GM23248 (cell line): ENCODE results near the gene GALNT2. TPM values are rescaled to one million over a fixed set of nuclear protein-coding genes. Genes with fewer than 3 reads are reported as not detected.

ENCODE experiments used
- DNase-seq: peaks from one replicate; pipeline ENCODE4 v3.0.0-alpha.2; 2015
- H2AFZ ChIP-seq: fragments of 200-600 bp; sonication (generic); 2 replicates; pipeline ENCODE4 v1.6.1; 2016; ENCODE audit warnings: antibody characterized with exemption
- H3F3A ChIP-seq: fragments of 200-600 bp; sonication (generic); 2 replicates; pipeline ENCODE4 v1.6.1; 2016; ENCODE audit warnings: mild to moderate bottlenecking, antibody characterized with exemption, mixed run types; ENCODE audit not compliant: insufficient read depth
- H3K27ac ChIP-seq: fragments of 200-600 bp; sonication (generic); 2 replicates; pipeline ENCODE4 v1.5.1; 2016; ENCODE audit warnings: mild to moderate bottlenecking
- H3K27me3 ChIP-seq: fragments of 200-600 bp; sonication (generic); replicated peaks from 2 replicates; pipeline ENCODE4 v1.6.1; 2016; ENCODE audit warnings: mild to moderate bottlenecking; ENCODE audit not compliant: insufficient read depth
- H3K36me3 ChIP-seq: fragments of 200-600 bp; sonication (generic); 2 replicates; pipeline ENCODE4 v1.6.1; 2016; ENCODE audit warnings: low read depth, mild to moderate bottlenecking
- H3K4me1 ChIP-seq: fragments of 200-600 bp; sonication (generic); 2 replicates; pipeline ENCODE4 v1.6.1; 2016; ENCODE audit warnings: mild to moderate bottlenecking; ENCODE audit not compliant: insufficient read depth
- H3K4me2 ChIP-seq: fragments of 200-600 bp; sonication (generic); one replicate; pipeline ENCODE4 v1.6.1; 2016; ENCODE audit warnings: mild to moderate bottlenecking; ENCODE audit not compliant: unreplicated experiment
- H3K4me3 ChIP-seq: fragments of 200-600 bp; sonication (generic); 2 replicates; pipeline ENCODE4 v1.5.1; 2016; ENCODE audit warnings: mild to moderate bottlenecking
- H3K79me2 ChIP-seq: fragments of 200-600 bp; sonication (generic); 2 replicates; pipeline ENCODE4 v1.6.1; 2016; ENCODE audit warnings: mild to moderate bottlenecking; ENCODE audit not compliant: insufficient read depth
- H3K9ac ChIP-seq: fragments of 200-600 bp; sonication (generic); 2 replicates; pipeline ENCODE4 v1.6.1; 2016; ENCODE audit warnings: mild to moderate bottlenecking
- H3K9me2 ChIP-seq: fragments of 200-600 bp; sonication (generic); 2 replicates; pipeline ENCODE4 v1.6.1; 2016; ENCODE audit warnings: mixed run types, mild to moderate bottlenecking, moderate library complexity; ENCODE audit not compliant: insufficient read depth
- H3K9me3 ChIP-seq: fragments of 200-600 bp; sonication (generic); one replicate; pipeline ENCODE4 v1.6.1; 2017; ENCODE audit warnings: low read depth
- H4K20me1 ChIP-seq: fragments of 200-600 bp; sonication (generic); 2 replicates; pipeline ENCODE4 v1.6.0; 2016; ENCODE audit not compliant: insufficient read depth
- EZH2 ChIP-seq: fragments of 200-600 bp; sonication (generic); IDR thresholded peaks from 2 replicates; pipeline ENCODE4 v1.6.1; 2018; ENCODE audit warnings: antibody characterized with exemption, mild to moderate bottlenecking; ENCODE audit not compliant: insufficient read depth, poor library complexity, severe bottlenecking
- EZH2phosphoT487 ChIP-seq: fragments of 200-600 bp; sonication (generic); IDR thresholded peaks from 2 replicates; pipeline ENCODE4 v1.6.1; 2018; ENCODE audit warnings: antibody characterized with exemption, moderate library complexity, mild to moderate bottlenecking, low read depth; ENCODE audit not compliant: insufficient read depth
- WGBS, 2 experiments: methylation state at CpG; one replicate each; pipeline ENCODE4 v1.1.6; 2015 to 2017; ENCODE audit warnings: low lambda C conversion rate in 2 of 2, low coverage in 1 of 2; ENCODE audit errors: missing lambda C conversion rate in 2 of 2; 5-methylcytosine and 5-hydroxymethylcytosine counted together
- in situ Hi-C: fragments of 300-500 bp; cut with MboI; formaldehyde crosslinking; loops from 2 replicates; pipeline ENCODE4 v1.15.0; 2020
- polyA plus RNA-seq: library from polyadenylated mRNA; unstranded; fragments of >200 nt; fragmentation: Nextera tagmentation; extraction: Ambion mirVana; gene quantifications from 2 replicates; pipeline ENCODE4 v1.2.1, GENCODE V29; 2016
- total RNA-seq: library from RNA; depleted of rRNA; stranded (reverse); fragments of >200 nt; shearing (Covaris generic); gene quantifications from 2 replicates; pipeline ENCODE4 v1.2.3, GENCODE V29; 2014

Gene GALNT2
- total and polyA plus RNA-seq, 2 experiments from 2014 or later: 111 to 124 TPM

GRCh38 chr1:230322967-230323547 is 256.0 kb downstream of the GALNT2 start:
- WGBS, 2 experiments: 79 to 84% methylated on average over 23 of the region's 23 CpGs
- in situ Hi-C loops: loop anchor here (25.0 kb wide), 1 partner anchor 661 kb away; no protein-coding TSS in a partner anchor

GRCh38 chr1:230323686-230324085 is 256.6 kb downstream of the GALNT2 start:
- 76 to 83% methylated on average over 8 to 9 of the region's 9 CpGs for WGBS, 2 experiments
- no peaks in the 10 kb centered on the region for H3K27me3 ChIP-seq
- H3K4me2 ChIP-seq: no peak overlapping the region
- no peak overlapping the region for H2AFZ ChIP-seq
- no peaks in the 10 kb centered on the region for H3K4me1 ChIP-seq
- no peak overlapping the region for H3K9ac ChIP-seq
- H3K4me3 ChIP-seq: no peak overlapping the region
- no peaks in the 10 kb centered on the region for H3K9me3 ChIP-seq
- H3K79me2 ChIP-seq: no peaks in the 10 kb centered on the region
- no peak overlapping the region for H3K27ac ChIP-seq
- H3F3A ChIP-seq: no peaks in the 10 kb centered on the region
- no peaks in the 10 kb centered on the region for H3K36me3 ChIP-seq
- no peak for DNase-seq
- no peaks in the 10 kb centered on the region for H4K20me1 ChIP-seq
- in situ Hi-C loops: loop anchor here (25.0 kb wide), 1 partner anchor 661 kb away; no protein-coding TSS in a partner anchor
- H3K9me2 ChIP-seq: no peaks in the 10 kb centered on the region
- TF ChIP-seq EZH2: no peak
- TF ChIP-seq EZH2phosphoT487: no peak

More at GRCh38 chr1:230322967-230323547, 256.0 kb downstream of the GALNT2 start:
- Histone ChIP-seq H3K4me2 (no peak overlapping the region), H3K36me3 (no peaks in the 10 kb centered on the region), H3K4me1 (no peaks in the 10 kb centered on the region), H3F3A (no peaks in the 10 kb centered on the region), H3K9ac (no peak overlapping the region), H4K20me1 (no peaks in the 10 kb centered on the region), H3K9me2 (no peaks in the 10 kb centered on the region), H3K9me3 (no peaks in the 10 kb centered on the region), H3K4me3 (no peak overlapping the region), H2AFZ (no peak overlapping the region), H3K27ac (no peak overlapping the region), H3K27me3 (no peaks in the 10 kb centered on the region), H3K79me2 (no peaks in the 10 kb centered on the region)
- TF ChIP-seq EZH2 (no peak), EZH2phosphoT487 (no peak)
- DNase-seq: no peak

- in situ Hi-C loops: no loop called here
These were observed 260.2 kb downstream of the GALNT2 start for GRCh38 chr1:230326971-230327891.

GRCh38 chr1:230327892-230328284 is 260.9 kb downstream of the GALNT2 start:
- H2AFZ ChIP-seq: no peak overlapping the region
- TF ChIP-seq EZH2phosphoT487 (no peak), EZH2 (no peak)
- no peaks in the 10 kb centered on the region for H3F3A ChIP-seq
- in situ Hi-C loops: no loop called here
- H3K9me2 ChIP-seq: no peaks in the 10 kb centered on the region
- no peak overlapping the region for H3K9ac ChIP-seq
- no peak overlapping the region for H3K4me3 ChIP-seq
- H3K9me3 ChIP-seq: no peaks in the 10 kb centered on the region
- no peaks in the 10 kb centered on the region for H3K79me2 ChIP-seq
- H3K27me3 ChIP-seq: no peaks in the 10 kb centered on the region
- 83 to 88% methylated on average over 9 of the region's 9 CpGs for WGBS, 2 experiments
- H3K27ac ChIP-seq: no peak overlapping the region
- no peaks in the 10 kb centered on the region for H3K36me3 ChIP-seq
- no peaks in the 10 kb centered on the region for H3K4me1 ChIP-seq
- DNase-seq: no peak
- no peak overlapping the region for H3K4me2 ChIP-seq
- H4K20me1 ChIP-seq: no peaks in the 10 kb centered on the region

More at GRCh38 chr1:230326971-230327891, 260.2 kb downstream of the GALNT2 start:
- Histone ChIP-seq H3K36me3 (no peaks in the 10 kb centered on the region), H3K79me2 (no peaks in the 10 kb centered on the region), H3K4me1 (no peaks in the 10 kb centered on the region), H2AFZ (no peak overlapping the region), H3K9me3 (no peaks in the 10 kb centered on the region), H3K27ac (no peak overlapping the region), H3K4me2 (no peak overlapping the region), H3F3A (no peaks in the 10 kb centered on the region), H3K27me3 (no peaks in the 10 kb centered on the region), H3K9me2 (no peaks in the 10 kb centered on the region), H3K9ac (no peak overlapping the region), H4K20me1 (no peaks in the 10 kb centered on the region), H3K4me3 (no peak overlapping the region)
- DNase-seq: peak; percentile 31
- WGBS, 2 experiments: 72 to 77% methylated on average over 23 to 31 of the region's 31 CpGs
- TF ChIP-seq EZH2 (no peak), EZH2phosphoT487 (no peak)
